NT2/D1 (cell line): Measurements from ENCODE around the gene RIBC2.

ENCODE experiments used
- SUZ12 ChIP-seq: IDR thresholded peaks from 2 replicates; pipeline ENCODE4 v1.6.1; 2011; ENCODE audit not compliant: insufficient read length, insufficient read depth; ENCODE audit errors: extremely low read depth
- YY1 ChIP-seq: IDR thresholded peaks from 2 replicates; pipeline ENCODE4 v1.6.1; 2011; ENCODE audit not compliant: insufficient read length, insufficient read depth
- ZNF274 ChIP-seq: IDR thresholded peaks from 2 replicates; pipeline ENCODE4 v1.6.1; 2011; ENCODE audit warnings: mild to moderate bottlenecking, low read depth, low read length

DNA sequence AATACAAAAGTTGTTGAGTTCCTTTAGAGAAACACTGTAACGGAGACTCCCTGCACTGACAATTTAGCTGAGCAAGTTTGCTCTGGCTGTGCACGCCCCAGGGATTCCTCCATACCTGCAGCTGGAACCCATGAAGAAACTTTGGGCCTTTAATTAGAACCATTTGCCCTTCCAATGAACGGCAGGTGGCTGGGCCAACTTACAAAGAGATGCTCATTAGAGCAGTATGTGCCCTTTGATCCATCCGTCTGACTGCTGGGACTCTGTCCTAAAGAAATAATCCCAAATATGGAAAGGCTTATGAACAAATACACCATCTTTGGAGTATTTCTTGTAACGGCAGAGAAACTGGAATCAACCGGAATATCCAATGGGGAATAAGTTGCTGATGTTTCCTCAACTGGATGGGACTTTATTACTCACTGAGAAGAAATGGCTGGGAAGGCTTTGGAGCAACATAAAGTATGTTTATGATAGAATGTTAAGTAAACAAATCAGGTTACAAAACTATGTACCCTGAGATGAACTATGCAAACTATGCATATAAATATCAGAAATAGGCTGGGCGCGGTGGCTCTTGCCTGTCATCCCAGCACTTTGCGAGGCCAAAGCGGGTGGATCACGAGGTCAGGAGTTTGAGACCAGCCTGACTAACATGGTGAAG, 64.7 kb downstream of the RIBC2 start:
- TF ChIP-seq SUZ12 (no peak), YY1 (no peak), ZNF274 (no peak)
